NCI-H1092 treated with DMSO at 0.1 percent for 48 hours (cell line): ENCODE data around the gene PRLR.
"Not testable (repeated sequence)": the region's sequence is repeated elsewhere in the genome, so short reads cannot be mapped to it uniquely, and the experiment has no call there.

ENCODE experiments used
- DNase-seq: peaks from one replicate; lab custom pipeline; 2025; lab: John Stamatoyannopoulos, UW

The PRLR gene

DNA sequence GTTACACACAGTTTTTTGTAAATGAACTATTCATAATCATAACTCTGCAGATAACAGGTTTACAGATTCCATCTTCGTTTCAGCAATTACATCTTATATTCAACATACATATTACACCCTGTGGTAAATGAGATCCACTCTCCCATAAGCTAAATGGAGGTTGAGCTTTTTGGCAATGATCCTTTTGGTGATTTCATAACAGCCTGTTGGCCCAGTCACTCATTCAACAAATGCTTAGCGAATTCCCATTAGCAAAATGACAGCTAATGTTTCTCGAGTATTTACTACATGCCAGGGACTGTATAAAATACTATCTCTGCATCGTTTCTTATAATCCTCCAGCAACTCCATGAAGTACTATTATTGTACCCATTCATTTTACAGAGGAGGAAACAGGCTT, 157.1 kb downstream of the PRLR start:
- DNase-seq, result no peak

GRCh38 chr5:35069188-35069587, 161.1 kb downstream of the PRLR start:
- no peak for DNase-seq

DNA sequence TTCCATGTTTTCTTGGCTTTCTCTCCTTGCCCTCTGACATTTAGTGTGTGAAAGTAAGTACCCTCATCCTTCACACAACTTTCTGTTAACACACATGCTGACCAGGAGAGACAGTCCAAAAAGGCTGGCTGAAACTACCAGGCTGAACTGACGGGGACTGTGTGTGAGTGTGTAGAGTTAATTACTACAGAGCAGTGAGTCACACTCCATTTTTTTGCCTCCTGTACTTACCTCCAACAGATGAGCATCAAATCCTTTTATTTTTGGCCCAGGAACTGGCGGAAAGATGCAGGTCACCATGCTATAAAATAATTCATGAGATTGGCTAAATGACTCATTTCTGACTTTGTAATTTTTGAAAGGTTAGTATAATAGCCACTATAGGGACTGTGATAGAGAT, 162.3 kb downstream of the PRLR start:
- DNase-seq, result no peak

DNA sequence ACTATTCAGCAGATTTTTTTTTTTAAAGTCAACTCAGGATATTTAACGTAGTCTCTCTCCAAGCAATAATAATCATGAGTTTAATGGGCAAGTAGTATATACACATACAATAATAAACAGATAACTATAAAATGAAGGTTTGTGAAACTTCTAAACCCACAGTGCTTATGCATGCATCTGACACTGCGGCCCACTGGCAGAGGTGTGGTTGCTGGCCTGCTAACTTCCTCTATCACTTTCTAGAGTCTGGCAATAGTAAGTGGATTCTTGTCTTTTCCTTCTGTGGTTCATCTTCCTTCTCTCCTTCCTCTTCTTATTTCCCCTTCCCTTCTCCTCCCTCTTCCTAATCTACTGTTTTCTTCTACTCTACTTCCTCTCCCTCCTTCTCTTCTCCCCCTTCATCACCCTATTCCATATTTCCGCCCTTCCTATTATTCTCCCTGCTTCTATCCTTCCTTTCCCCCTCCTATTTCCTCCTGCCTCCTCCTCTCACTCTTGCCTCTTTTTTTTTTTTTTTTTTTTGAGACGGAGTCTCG, 164.0 kb downstream of the PRLR start:
- DNase-seq, result no peak

DNA sequence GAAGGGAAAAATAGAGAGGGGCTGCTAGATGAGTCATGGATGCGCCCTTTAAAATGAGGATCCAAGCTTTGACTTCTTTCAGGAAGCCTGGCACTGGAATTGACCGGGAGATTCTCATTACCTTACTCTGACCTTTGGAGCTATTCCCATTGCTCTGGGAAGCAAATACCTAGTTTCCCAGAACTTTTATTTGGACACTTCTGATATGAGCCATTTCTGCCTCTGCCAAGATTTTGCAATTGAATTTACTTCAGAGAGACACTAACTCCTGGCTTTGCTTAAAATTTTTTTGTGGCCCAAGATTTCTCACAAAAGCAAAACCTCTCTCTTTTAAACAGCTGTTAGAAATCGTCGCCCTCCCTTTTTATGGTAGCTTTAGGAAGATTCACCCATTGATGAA, 166.9 kb downstream of the PRLR start:
- DNase-seq, result no peak

DNA sequence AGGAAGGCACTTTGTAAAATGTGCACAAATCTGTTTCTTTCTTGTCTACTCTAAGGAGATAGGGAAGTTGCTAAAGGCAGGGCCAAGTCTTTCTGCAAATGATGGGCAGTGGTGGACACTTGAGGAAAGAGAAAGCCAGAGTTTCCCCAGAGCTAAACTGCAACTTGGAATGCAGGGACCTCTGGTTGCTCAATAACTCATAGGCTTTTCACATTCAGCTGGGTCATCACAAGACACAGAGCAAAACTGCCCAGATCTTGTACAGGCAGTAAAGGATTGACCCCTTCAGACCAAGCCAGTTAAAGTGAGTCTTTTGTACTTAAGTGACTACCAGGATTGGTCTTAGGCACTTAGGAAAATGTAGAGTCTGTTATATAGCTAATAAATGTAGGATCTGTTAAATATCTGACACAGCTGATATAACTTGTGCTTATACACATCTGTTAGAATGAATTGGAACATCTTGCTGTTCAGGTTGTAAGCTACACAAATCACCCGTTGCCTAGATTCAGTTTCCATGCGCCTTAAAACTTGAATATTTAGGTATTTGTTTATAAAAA, 169.0 kb downstream of the PRLR start:
- DNase-seq, result no peak

GRCh38 chr5:35060236-35060635, 170.1 kb downstream of the PRLR start:
- DNase-seq, result no peak

DNA sequence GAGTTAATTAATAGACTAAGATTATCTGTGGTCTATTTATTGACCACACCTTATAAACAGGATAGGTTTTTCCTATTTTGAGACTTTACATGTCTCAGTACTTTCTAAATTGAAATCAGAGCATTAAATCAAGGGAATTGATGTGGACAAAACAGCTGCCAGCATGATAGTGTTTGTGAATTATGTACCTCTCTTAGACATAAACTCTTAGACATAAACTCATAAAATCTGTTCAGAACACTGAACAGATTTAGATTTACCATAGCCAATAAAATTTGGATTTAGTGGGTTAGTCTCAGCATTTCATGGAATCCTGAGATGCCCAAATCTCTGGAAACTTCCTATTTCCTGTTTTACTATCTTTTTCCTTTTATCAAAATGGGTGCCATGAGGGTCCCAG, 171.0 kb downstream of the PRLR start:
- DNase-seq, result no peak

GRCh38 chr5:35058374-35058788, 171.9 kb downstream of the PRLR start:
- no peak for DNase-seq

- DNase-seq, result no peak
Measured at GRCh38 chr5:35056686-35057085, 173.6 kb downstream of the PRLR start.

DNA sequence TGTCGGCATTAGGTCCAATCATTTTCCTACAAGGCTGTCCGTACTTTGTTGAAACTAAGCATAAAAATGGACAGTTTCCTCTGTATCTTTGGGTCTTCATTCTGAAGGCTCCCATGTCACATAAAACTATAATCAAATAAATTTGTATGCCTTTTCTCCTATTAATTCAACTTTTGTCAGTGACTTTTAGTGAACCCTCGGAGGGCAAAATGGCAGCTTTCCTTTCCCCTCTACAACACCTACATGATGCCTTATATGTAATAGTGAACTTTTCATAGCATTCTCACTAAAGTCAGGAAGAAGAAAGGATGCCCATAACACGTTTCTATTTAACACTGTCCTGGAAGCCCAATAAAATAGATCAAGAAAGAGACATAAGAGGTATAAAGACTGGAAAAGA, 177.4 kb downstream of the PRLR start:
- no peak for DNase-seq

GRCh38 chr5:35050541-35051126, 179.7 kb downstream of the PRLR start:
- no peak for DNase-seq

GRCh38 chr5:35048910-35049309, 181.4 kb downstream of the PRLR start:
- DNase-seq, result no peak

- no peak for DNase-seq
Measured at GRCh38 chr5:35047785-35048404, 182.4 kb downstream of the PRLR start, which contains the start of gene AGXT2. Gene AGXT2 (minus strand): TSS chr5:35047949. CDS start chr5:35047892, 57 bp downstream.

- DNase-seq, result no peak
Measured at GRCh38 chr5:35046774-35047173, 183.5 kb downstream of the PRLR start.

GRCh38 chr5:35045280-35045679, 185.0 kb downstream of the PRLR start:
- DNase-seq, result no peak

DNA sequence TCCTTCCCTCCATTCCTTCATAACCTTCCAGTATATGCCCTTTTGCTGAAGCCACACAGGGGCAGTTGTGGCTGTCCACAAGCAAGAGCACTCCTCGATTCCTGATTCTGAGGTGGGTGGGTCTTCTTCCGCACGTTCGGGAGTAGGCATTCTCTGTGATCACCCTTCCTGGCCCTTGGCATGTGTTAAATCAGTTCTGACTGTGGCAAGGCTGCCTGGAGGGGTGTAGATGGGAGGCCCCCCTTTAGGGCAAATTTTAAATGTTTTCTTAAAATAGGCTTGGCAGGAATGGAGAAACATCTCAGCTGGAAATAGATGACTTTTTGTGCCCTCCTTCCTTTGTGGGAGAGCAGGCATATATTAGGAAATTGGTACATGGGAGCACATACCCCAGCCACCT, 185.6 kb downstream of the PRLR start:
- DNase-seq, result no peak

GRCh38 chr5:35042781-35043180, 187.5 kb downstream of the PRLR start:
- no peak for DNase-seq

GRCh38 chr5:35041261-35041660, 189.0 kb downstream of the PRLR start:
- DNase-seq, result no peak

DNA sequence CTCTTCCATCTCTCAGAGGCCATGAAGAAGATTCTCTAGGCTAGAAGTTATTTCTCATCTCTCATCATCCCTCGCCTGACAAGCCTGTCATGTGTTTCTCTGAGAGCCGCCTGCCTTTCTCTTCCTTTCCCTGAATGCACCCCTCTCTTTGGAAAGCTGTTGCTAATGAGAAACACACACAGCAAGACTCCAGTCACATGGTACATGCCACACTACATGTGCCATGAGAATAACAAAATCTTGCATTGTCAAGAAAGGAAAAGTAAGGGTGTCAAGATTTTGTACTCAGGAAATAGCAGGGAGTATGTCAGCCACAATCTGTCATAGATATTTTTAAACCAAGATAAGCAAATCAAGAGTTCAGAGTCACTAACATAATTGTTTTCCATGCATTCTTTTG, 191.4 kb downstream of the PRLR start:
- peak; percentile 1 for DNase-seq

DNA sequence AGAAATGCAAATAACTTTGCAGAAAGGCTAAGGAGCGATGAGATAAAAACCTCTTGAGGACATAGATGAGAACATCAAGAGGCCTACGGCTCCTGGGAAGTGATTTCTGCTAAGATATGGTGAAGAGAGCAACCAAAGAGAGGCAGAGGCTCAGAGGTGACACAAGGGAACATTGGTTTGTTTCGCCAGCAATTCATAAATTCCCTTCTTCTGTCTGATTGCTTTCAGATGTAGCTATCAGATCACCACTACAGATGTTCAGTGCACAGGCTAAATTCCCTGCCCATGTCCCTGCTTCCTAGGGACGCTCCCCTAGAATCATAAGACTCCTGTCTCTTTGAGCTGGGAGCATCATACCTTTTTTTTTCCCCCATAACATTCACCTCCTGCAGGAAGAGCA, 193.8 kb downstream of the PRLR start:
- no peak for DNase-seq

- DNase-seq, result not testable (repeated sequence)
Measured at GRCh38 chr5:35035929-35036328, 194.4 kb downstream of the PRLR start.

- DNase-seq, result no peak
Measured at GRCh38 chr5:35035271-35035670, 195.0 kb downstream of the PRLR start.

DNA sequence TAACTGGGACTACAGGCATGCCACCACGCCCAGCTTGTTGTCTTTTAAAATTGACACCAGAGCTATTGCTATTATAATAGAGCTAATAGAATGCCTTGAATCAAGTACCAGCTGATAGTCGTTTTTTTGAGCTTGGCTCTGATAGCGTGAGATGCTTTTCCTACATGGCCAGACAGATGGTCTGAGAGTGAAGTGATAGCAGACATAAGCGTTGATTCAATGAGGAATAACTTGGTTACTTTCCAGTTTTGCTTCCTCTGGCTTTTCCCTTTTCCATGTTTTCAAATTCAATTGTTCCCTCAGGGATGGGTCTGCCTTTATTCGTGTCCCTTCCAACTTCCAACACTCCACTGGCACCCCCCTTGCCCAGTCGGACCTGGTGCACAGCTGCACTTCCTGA, 197.9 kb downstream of the PRLR start:
- no peak for DNase-seq
